Measurements from ENCODE around the gene SLX4.

SLX4 gene

DNA sequence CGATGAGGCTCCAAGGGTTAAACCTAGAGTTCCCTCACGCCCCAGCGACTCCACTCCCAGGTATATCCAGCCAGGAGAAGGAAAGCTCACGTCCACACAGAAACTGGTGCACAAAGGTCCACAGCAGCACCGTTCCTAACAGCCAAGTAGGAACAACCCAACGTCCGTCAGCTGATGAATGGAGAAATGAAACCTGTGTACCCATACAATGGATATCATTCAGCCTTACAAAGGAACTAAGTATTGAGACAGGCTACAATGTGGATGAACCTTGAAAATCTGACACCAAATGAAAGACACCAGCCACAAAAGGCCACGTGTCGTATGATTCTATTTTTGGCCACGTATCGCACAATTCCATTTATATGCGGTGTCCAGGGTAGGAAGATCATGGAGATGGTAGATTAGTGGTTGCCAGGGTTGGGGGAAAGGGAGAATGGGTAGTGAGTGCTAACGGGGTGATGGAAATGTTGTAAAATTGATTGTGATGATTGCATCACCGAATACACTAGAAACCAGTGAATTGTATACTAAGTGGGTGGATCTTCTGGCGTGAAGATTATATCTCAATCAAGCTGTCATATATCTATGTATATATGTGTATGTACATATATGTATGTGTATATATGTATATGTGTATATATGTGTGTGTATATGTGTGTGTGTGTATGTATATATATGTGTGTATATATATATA is 64.3 kb downstream of the SLX4 start:
- no peak for DNase-seq

GRCh38 chr16:3542601-3543373 is 68.6 kb downstream of the SLX4 start:
- DNase-seq = no peak

DNA sequence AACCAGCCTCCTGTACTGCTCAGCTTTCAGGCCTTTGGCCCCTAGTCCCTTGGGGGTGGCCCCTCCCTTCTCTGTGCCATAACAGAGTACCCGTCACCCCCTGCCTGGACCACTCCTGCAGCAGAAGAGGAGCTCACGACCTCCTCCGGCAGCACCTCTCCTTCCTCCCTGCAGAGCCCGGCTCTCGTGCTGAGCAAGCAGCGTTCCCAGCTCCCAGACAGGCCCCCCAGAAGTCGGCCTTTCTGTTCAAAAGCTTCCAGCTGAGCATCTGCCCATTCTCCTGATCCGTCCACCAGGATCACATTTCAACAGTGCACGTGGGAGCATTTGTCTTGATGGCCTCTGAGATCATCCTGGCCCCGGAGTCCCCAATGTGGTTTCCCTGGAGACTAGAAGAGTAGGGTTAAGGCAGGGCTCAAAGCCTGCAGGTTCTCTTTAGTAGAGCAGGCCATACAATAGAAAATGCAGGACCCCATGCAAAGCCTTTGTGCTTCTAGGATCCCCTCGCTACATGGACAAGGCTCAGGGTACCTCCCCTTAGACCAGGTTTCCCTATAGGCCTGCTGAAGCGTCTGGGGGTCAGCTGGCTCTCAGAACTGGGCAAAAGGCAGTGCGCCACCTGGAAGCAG is 69.8 kb downstream of the SLX4 start:
- no peak for DNase-seq

- DNase-seq = no peak
Measured at GRCh38 chr16:3538222-3538621, 73.2 kb downstream of the SLX4 start.

DNA sequence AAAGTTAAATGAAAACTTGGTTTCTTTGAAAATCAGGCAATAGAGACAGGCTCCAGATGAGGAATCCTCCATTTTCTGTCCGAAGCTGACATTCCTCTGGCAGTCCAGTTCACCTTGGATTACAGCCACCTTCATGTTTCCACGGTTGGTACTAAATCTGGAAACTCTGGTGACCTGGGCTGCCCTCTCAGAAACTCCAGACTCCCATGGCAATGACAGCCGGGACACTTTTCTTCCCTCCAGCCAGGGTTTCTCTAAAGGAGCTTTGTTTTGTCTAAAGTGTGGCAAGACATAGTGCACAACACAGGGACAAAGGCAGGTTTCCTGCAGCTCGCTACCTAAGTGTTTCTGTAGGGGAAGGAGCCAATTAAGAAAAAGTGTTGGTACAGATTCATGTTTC is 74.6 kb downstream of the SLX4 start:
- no peak for DNase-seq

DNA sequence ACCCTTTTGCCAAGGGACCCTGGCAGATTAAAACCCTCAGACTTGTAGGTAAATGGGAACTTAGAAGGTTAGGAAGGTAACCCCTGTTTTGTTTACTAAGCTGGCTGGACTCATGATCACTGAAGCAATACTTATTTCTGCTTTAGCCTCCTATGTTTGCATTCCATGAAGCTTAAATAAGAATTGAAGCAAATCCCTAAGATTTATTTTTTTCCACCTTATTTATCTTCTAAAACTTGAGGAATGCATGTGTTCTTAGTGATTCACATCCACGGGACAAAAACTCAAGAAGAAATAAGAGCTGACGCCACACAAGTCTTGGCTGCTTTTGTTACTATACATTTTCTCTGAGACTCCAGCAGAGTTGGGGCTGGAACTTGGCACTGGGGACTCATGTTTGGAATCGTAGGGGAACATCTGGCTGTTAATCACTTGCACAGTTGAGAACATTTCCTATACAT is 75.1 kb downstream of the SLX4 start:
- no peak for DNase-seq

- no peak for DNase-seq
Measured at GRCh38 chr16:3534126-3534525, 77.3 kb downstream of the SLX4 start.

GRCh38 chr16:3532741-3533140 is 78.7 kb downstream of the SLX4 start:
- no peak for DNase-seq

Measured in NCI-H774 (cell line).